K562 (cell line): ENCODE results near the gene NQO2. TPM values are rescaled to one million over a fixed set of nuclear protein-coding genes. Genes with fewer than 3 reads are reported as not detected.

Experiments used
- BMI1 ChIP-seq: fragments of 150-350 bp; IDR thresholded peaks from 2 replicates; pipeline ENCODE4 v1.6.1; 2014; ENCODE audit warnings: low read length
- CEBPG ChIP-seq, 3 experiments: fragments of 200-800 bp in 1 of 3; sonication (Bioruptor generic) in 1 of 3; sonication (generic) in 1 of 3; formaldehyde crosslinking in 1 of 3; IDR thresholded peaks in 2 of 3; conservative IDR thresholded peaks in 1 of 3; 2 replicates each; pipeline versions ENCODE4 v1.6.1 to v1.8.0; 2016 to 2022; ENCODE audit warnings: missing compliant biosample characterization in 2 of 3, missing genetic modification characterization in 2 of 3, mild to moderate bottlenecking in 1 of 3, missing genetic modification reagents in 1 of 3
- HMG20A ChIP-seq: fragments of 450-650 bp; formaldehyde crosslinking; conservative IDR thresholded peaks from 2 replicates; pipeline ENCODE4 v1.4.0; 2020; ENCODE audit warnings: mild to moderate bottlenecking, mixed read lengths
- HMG20B ChIP-seq: fragments of 250-450 bp; sonication (Bioruptor Pico); IDR thresholded peaks from 2 replicates; pipeline ENCODE4 v1.5.0; 2021; ENCODE audit warnings: mild to moderate bottlenecking
- HOXB6 ChIP-seq: fragments of 250-450 bp; sonication (Bioruptor Pico); IDR thresholded peaks from 2 replicates; pipeline ENCODE4 v1.5.1; 2022; ENCODE audit warnings: mild to moderate bottlenecking, borderline replicate concordance
- NONO ChIP-seq, 2 experiments: fragments of 200-400 bp in 1 of 2; fragments of 450-650 bp in 1 of 2; formaldehyde crosslinking in 1 of 2; IDR thresholded peaks; 2 replicates each; pipeline ENCODE4 v1.6.1; 2017; ENCODE audit warnings: low read depth in 2 of 2, mild to moderate bottlenecking in 2 of 2, moderate library complexity in 2 of 2, low read length in 1 of 2
- POLR2AphosphoS5 ChIP-seq: IDR thresholded peaks from 2 replicates; pipeline ENCODE4 v1.6.1; 2011; ENCODE audit warnings: mild to moderate bottlenecking, low read depth, low read length, moderate library complexity; ENCODE audit not compliant: control insufficient read depth, insufficient read depth
- SIN3A ChIP-seq, 2 experiments: fragments of 150-350 bp in 1 of 2; IDR thresholded peaks; 2 replicates each; pipeline ENCODE4 v1.6.1; 2011 to 2016; ENCODE audit warnings: borderline replicate concordance in 2 of 2, low read depth in 2 of 2, low read length in 2 of 2, mild to moderate bottlenecking in 2 of 2, moderate library complexity in 2 of 2; ENCODE audit not compliant: control insufficient read depth in 1 of 2
- SMARCA5 ChIP-seq: fragments of 450-650 bp; IDR thresholded peaks from 2 replicates; pipeline ENCODE4 v1.6.1; 2016
- SMARCE1 ChIP-seq: fragments of 450-650 bp; IDR thresholded peaks from 2 replicates; pipeline ENCODE4 v1.7.1; 2016; ENCODE audit warnings: mild to moderate bottlenecking
- SMC3 ChIP-seq: conservative IDR thresholded peaks from 2 replicates; pipeline ENCODE4 v1.6.1; 2011; ENCODE audit warnings: low read depth, low read length, improper control_type of control experiment; ENCODE audit not compliant: insufficient read depth
- SNIP1 ChIP-seq: fragments of 450-650 bp; IDR thresholded peaks from 2 replicates; pipeline ENCODE4 v1.7.1; 2017; ENCODE audit warnings: low read depth, mild to moderate bottlenecking
- ZFP1 ChIP-seq: fragments of 450-650 bp; formaldehyde crosslinking; IDR thresholded peaks from 2 replicates; pipeline ENCODE4 v1.4.0; 2020; ENCODE audit warnings: mild to moderate bottlenecking, mixed read lengths
- ZKSCAN3 ChIP-seq: fragments of 250-450 bp; sonication (Bioruptor Pico); IDR thresholded peaks from 2 replicates; pipeline ENCODE4 v1.4.0; 2020
- ZNF766 ChIP-seq: fragments of 200-800 bp; sonication (Bioruptor generic); conservative IDR thresholded peaks from 2 replicates; pipeline ENCODE4 v1.6.1; 2016; ENCODE audit warnings: missing genetic modification characterization, missing compliant biosample characterization
- ZSCAN32 ChIP-seq: fragments of 450-650 bp; formaldehyde crosslinking; IDR thresholded peaks from 2 replicates; pipeline ENCODE4 v1.4.0; 2020; ENCODE audit warnings: mild to moderate bottlenecking, moderate library complexity
- polyA plus RNA-seq, 8 experiments: library from polyadenylated mRNA; depleted of rRNA in 4 of 8; stranded (reverse) in 5 of 8; unstranded in 3 of 8; fragments of >200 nt; fragmentation: Nextera tagmentation in 2 of 8; fragmentation: Illumina TruSeq in 1 of 8; extraction: Ambion mirVana in 2 of 8; extraction: Trizol in 1 of 8; gene quantifications; 2 replicates each; pipeline versions ENCODE4 v1.2.1 to v1.2.3, GENCODE V29; 2011 to 2014; ENCODE audit warnings: inconsistent platforms in 1 of 8, missing spikeins in 1 of 8
- total RNA-seq, 7 experiments: library from RNA; depleted of rRNA in 6 of 7; stranded (reverse); fragments of >200 nt in 6 of 7; fragmentation: Illumina TruSeq in 2 of 7; extraction: Trizol in 2 of 7; gene quantifications; 2 replicates each; pipeline versions ENCODE4 v1.2.1 to v1.2.3, GENCODE V29; 2011 to 2021; ENCODE audit warnings: low replicate concordance in 1 of 7
- TF ChIP-seq, protein P1 (sequence below): IDR thresholded peaks from 3 replicates; pipeline ENCODE4 v1.6.1; 2011; ENCODE audit warnings: borderline replicate concordance, mild to moderate bottlenecking, moderate library complexity; ENCODE audit not compliant: insufficient read length; ENCODE audit errors: extremely low read depth
- TF ChIP-seq, protein P2 (sequence below): sonication (generic); formaldehyde crosslinking; IDR thresholded peaks from 2 replicates; pipeline ENCODE4 v1.8.1; 2023; ENCODE audit warnings: mild to moderate bottlenecking, missing genetic modification reagents
- TF ChIP-seq, protein P3 (sequence below): fragments of 250-450 bp; sonication (Bioruptor Pico); IDR thresholded peaks from 2 replicates; pipeline ENCODE4 v1.4.0; 2020; ENCODE audit warnings: borderline replicate concordance
- TF ChIP-seq, protein P4 (sequence below): fragments of 450-650 bp; IDR thresholded peaks from 2 replicates; pipeline ENCODE4 v1.6.1; 2016
- TF ChIP-seq, protein P5 (sequence below): sonication (generic); formaldehyde crosslinking; IDR thresholded peaks from 2 replicates; pipeline ENCODE4 v1.8.0; 2022; ENCODE audit warnings: mild to moderate bottlenecking, missing genetic modification reagents

Gene NQO2
- total and polyA plus RNA-seq, 9 of the 15 experiments (the other 6 are each of a cell fraction or from before 2014, with no cell fraction given): 54.6 to 214 (median 116) TPM

DNA sequence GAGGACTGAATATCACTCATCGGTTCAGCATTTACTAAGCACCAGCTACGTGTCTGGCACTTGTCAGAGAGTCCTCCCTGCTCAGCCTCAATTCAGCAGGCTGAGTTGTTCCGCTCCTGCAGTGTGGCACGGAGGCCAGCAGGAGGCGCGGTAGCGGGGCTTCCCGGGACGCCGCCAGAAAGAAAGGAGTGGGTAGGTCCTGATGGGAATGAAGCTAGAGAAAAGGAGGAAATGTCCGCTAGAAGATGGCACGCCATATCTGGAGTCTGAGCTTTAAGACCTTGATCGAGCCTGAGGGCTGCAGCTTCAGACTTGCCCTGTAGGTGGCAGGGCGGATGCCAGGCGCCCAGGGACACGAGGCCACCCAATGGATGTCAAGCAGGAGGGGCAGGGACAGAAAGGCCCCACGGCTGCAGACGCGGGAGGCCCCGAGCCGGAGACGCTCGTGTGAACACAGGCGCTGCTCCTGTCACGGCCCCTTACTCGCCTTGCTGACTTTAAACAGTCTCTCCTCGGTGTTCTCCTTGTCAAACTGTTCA is 47.1 kb upstream of the NQO2 start (continued):
- TF ChIP-seq, protein P1, sequence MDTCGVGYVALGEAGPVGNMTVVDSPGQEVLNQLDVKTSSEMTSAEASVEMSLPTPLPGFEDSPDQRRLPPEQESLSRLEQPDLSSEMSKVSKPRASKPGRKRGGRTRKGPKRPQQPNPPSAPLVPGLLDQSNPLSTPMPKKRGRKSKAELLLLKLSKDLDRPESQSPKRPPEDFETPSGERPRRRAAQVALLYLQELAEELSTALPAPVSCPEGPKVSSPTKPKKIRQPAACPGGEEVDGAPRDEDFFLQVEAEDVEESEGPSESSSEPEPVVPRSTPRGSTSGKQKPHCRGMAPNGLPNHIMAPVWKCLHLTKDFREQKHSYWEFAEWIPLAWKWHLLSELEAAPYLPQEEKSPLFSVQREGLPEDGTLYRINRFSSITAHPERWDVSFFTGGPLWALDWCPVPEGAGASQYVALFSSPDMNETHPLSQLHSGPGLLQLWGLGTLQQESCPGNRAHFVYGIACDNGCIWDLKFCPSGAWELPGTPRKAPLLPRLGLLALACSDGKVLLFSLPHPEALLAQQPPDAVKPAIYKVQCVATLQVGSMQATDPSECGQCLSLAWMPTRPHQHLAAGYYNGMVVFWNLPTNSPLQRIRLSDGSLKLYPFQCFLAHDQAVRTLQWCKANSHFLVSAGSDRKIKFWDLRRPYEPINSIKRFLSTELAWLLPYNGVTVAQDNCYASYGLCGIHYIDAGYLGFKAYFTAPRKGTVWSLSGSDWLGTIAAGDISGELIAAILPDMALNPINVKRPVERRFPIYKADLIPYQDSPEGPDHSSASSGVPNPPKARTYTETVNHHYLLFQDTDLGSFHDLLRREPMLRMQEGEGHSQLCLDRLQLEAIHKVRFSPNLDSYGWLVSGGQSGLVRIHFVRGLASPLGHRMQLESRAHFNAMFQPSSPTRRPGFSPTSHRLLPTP: no peak
- TF ChIP-seq ZKSCAN3 (CRISPR knock-in tag) (no peak), CEBPG (CRISPR knock-in tag; IDR thresholded peaks at IDR 0.05) (no peak), CEBPG (tag; conservative IDR thresholded peaks at IDR 0.05 in 1 of 2, IDR thresholded peaks at IDR 0.05 in 1 of 2) (no peak), HMG20B (CRISPR knock-in tag) (no peak), POLR2AphosphoS5 (no peak), ZNF766 (peak; percentile 52; the same call in 1 of the 2 replicates), ZFP1 (CRISPR knock-in tag) (no peak), SMC3 (peak; percentile 89), ZSCAN32 (CRISPR knock-in tag) (no peak), SIN3A (IDR thresholded peaks at IDR 0.05; ENCODE audit: borderline replicate concordance in 2 of 2, control insufficient read depth in 1 of 2, low read depth in 2 of 2, low read length in 2 of 2) (no peak), SMARCE1 (no peak), NONO (IDR thresholded peaks at IDR 0.05; ENCODE audit: low read depth in 2 of 2, low read length in 1 of 2) (no peak), HOXB6 (CRISPR knock-in tag) (no peak), HMG20A (CRISPR knock-in tag) (no peak), BMI1 (no peak), SNIP1 (no peak), SMARCA5 (peak; percentile 65)
- TF ChIP-seq, protein P2, sequence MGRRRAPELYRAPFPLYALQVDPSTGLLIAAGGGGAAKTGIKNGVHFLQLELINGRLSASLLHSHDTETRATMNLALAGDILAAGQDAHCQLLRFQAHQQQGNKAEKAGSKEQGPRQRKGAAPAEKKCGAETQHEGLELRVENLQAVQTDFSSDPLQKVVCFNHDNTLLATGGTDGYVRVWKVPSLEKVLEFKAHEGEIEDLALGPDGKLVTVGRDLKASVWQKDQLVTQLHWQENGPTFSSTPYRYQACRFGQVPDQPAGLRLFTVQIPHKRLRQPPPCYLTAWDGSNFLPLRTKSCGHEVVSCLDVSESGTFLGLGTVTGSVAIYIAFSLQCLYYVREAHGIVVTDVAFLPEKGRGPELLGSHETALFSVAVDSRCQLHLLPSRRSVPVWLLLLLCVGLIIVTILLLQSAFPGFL (CRISPR knock-in tag): no peak
- TF ChIP-seq, protein P3, sequence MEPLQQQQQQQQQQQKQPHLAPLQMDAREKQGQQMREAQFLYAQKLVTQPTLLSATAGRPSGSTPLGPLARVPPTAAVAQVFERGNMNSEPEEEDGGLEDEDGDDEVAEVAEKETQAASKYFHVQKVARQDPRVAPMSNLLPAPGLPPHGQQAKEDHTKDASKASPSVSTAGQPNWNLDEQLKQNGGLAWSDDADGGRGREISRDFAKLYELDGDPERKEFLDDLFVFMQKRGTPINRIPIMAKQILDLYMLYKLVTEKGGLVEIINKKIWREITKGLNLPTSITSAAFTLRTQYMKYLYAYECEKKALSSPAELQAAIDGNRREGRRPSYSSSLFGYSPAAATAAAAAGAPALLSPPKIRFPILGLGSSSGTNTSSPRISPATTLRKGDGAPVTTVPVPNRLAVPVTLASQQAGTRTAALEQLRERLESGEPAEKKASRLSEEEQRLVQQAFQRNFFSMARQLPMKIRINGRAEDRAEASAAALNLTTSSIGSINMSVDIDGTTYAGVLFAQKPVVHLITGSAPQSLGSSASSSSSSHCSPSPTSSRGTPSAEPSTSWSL (CRISPR knock-in tag): no peak
- TF ChIP-seq, protein P4, sequence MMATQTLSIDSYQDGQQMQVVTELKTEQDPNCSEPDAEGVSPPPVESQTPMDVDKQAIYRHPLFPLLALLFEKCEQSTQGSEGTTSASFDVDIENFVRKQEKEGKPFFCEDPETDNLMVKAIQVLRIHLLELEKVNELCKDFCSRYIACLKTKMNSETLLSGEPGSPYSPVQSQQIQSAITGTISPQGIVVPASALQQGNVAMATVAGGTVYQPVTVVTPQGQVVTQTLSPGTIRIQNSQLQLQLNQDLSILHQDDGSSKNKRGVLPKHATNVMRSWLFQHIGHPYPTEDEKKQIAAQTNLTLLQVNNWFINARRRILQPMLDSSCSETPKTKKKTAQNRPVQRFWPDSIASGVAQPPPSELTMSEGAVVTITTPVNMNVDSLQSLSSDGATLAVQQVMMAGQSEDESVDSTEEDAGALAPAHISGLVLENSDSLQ: peak; percentile 27; the same call in 1 of the 2 replicates
- TF ChIP-seq, protein P5, sequence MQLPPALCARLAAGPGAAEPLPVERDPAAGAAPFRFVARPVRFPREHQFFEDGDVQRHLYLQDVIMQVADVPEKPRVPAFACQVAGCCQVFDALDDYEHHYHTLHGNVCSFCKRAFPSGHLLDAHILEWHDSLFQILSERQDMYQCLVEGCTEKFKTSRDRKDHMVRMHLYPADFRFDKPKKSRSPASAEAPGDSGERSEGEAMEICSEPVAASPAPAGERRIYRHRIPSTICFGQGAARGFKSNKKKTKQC (CRISPR knock-in tag): peak; percentile 67; the same call in 1 of the 2 replicates
